RWPE2 (cell line): ENCODE results near the gene CAMK1.

Source experiments
- ATAC-seq: fragments of 200-7000 bp; cut with Tn5 transposase; 3 replicates; pipeline ENCODE4 v1.9.1; 2021; ENCODE audit warnings: low read depth
- DNase-seq: peaks from one replicate; pipeline ENCODE4 v3.0.0-alpha.2; 2020; ENCODE audit warnings: low spot score
- H3K27ac ChIP-seq: fragments of 450-650 bp; 2 replicates; pipeline ENCODE4 v1.5.1; 2017; ENCODE audit warnings: mild to moderate bottlenecking; ENCODE audit not compliant: poor library complexity, severe bottlenecking
- H3K27me3 ChIP-seq: fragments of 250-450 bp; sonication (Bioruptor Pico); 2 replicates; pipeline ENCODE4 v1.5.1; 2021; ENCODE audit warnings: mild to moderate bottlenecking, moderate library complexity; ENCODE audit not compliant: insufficient read depth, poor library complexity, severe bottlenecking
- H3K36me3 ChIP-seq: fragments of 250-450 bp; sonication (Bioruptor Pico); 2 replicates; pipeline ENCODE4 v1.5.1; 2020; ENCODE audit warnings: low read depth, mild to moderate bottlenecking, moderate library complexity
- H3K4me1 ChIP-seq: fragments of 250-450 bp; sonication (Bioruptor Pico); 2 replicates; pipeline ENCODE4 v1.5.1; 2021; ENCODE audit warnings: mild to moderate bottlenecking, moderate library complexity; ENCODE audit not compliant: insufficient read depth, poor library complexity, severe bottlenecking
- H3K4me3 ChIP-seq: fragments of 250-450 bp; sonication (Bioruptor Pico); 2 replicates; pipeline ENCODE4 v1.5.1; 2021; ENCODE audit warnings: mild to moderate bottlenecking, moderate library complexity; ENCODE audit not compliant: severe bottlenecking
- H3K9me3 ChIP-seq: fragments of 250-450 bp; sonication (Bioruptor Pico); 2 replicates; pipeline ENCODE4 v1.5.1; 2021; ENCODE audit warnings: mild to moderate bottlenecking, moderate library complexity; ENCODE audit not compliant: severe bottlenecking
- CTCF ChIP-seq: fragments of 450-650 bp; IDR thresholded peaks from one replicate; pipeline ENCODE4 v1.5.1; 2017; ENCODE audit warnings: mild to moderate bottlenecking, moderate library complexity; ENCODE audit not compliant: poor library complexity, severe bottlenecking

CAMK1 gene

DNA sequence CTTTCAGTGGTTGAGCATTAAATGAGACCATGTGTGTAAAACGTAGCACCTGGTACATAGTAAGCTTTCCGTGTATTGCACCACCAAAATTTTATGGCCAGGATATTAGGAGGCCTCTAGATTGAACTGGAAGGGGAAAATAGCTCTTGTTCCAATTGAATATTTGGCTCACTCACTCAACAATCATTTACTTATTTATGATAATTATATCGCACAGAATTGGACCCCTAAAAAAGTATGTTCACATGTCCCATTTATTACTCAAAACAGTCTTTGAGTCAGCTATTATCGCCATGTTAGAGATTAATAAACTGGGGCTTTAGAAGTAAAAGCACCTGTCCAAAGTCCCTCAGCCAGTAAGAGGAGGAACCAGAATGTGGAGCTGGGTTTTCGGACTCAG, 35.2 kb upstream of the CAMK1 start:
- no peak for ATAC-seq
- H3K27ac ChIP-seq, result no peak overlapping the region
- no peak overlapping the region for H3K4me3 ChIP-seq
- no peak for DNase-seq
- TF ChIP-seq CTCF, result no peak
- no peaks in the 10 kb centered on the region for H3K27me3 ChIP-seq
- peaks cover 69% of the 10 kb centered on the region for H3K36me3 ChIP-seq
- H3K9me3 ChIP-seq, result no peaks in the 10 kb centered on the region
- H3K4me1 ChIP-seq, result no peaks in the 10 kb centered on the region

DNA sequence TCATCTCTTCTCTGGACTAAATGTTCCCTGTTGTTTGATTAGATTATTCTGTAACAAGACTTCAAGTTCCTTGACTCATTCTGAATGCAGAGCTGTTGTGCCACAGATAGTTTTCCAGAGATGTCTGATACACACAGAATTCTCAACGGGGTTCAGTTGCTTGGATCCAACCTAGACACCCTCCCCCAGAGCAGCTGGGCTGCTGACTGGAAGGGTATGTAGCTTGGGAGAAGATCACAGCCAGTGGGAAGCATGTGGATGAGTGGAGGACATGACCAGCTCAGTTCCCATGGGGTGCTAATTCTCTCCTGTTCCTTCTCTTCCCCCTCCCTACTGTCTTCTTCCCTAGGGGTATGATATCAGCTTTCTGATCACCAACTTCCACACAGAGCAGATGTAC, 33.7 kb upstream of the CAMK1 start:
- Histone ChIP-seq H3K27ac (no peak overlapping the region), H3K4me1 (no peaks in the 10 kb centered on the region), H3K9me3 (no peaks in the 10 kb centered on the region), H3K4me3 (no peak overlapping the region), H3K36me3 (peaks cover 84% of the 10 kb centered on the region), H3K27me3 (no peaks in the 10 kb centered on the region)
- ATAC-seq, result no peak
- TF ChIP-seq CTCF, result no peak
- DNase-seq, result no peak

DNA sequence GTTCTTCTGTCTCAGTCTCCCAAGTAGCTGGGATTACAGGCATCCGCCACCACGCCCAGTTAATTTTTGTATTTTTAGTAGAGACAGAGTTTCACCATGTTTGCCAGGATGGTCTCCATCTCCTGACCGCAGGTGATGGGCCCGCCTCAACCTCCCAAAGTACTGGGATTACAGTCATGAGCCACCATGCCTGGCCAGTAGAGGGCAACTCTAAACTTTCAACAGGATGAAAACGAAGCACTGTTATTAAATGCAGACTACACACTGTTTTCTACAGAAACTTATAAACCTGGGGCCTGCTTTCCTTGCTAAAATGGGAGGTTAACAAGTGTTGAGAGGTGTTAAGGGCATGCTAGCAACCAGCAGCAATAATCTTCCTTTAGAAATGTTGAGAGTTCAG, 30.8 kb upstream of the CAMK1 start:
- TF ChIP-seq CTCF, result peak; percentile 15
- H3K27ac ChIP-seq, result no peak overlapping the region
- H3K36me3 ChIP-seq, result peaks cover 85% of the 10 kb centered on the region
- H3K9me3 ChIP-seq, result no peaks in the 10 kb centered on the region
- no peaks in the 10 kb centered on the region for H3K27me3 ChIP-seq
- no peak for DNase-seq
- no peaks in the 10 kb centered on the region for H3K4me1 ChIP-seq
- no peak; the same call in 2 of the 3 replicates for ATAC-seq
- no peak overlapping the region for H3K4me3 ChIP-seq

GRCh38 chr3:9797196-9797945, 27.6 kb upstream of the CAMK1 start:
- Histone ChIP-seq H3K36me3 (peaks cover 70% of the 10 kb centered on the region), H3K4me3 (no peak overlapping the region), H3K27me3 (no peaks in the 10 kb centered on the region), H3K9me3 (no peaks in the 10 kb centered on the region), H3K27ac (no peak overlapping the region), H3K4me1 (no peaks in the 10 kb centered on the region)
- TF ChIP-seq CTCF, result no peak
- no peak for DNase-seq
- ATAC-seq, result no peak

DNA sequence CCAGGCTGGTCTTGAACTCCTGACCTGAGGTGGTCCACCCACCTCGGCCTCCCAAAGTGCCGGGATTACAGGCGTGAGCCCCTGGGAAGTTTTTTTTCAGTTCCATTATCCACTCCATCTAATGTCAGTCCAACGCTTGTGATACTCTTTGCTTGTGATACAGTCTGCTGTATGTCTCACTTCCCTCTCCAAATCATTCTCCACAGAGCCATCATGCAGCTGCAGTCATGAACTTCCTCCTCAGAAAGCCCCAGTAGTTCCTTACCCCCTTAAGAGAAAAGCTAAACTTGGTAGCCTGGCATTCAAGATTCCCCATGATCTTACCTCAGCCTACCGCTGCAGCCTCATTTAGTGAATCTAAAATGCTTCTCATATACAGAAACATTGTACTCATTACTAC, 25.5 kb upstream of the CAMK1 start:
- H3K4me3 ChIP-seq, result no peak overlapping the region
- no peaks in the 10 kb centered on the region for H3K9me3 ChIP-seq
- H3K36me3 ChIP-seq, result peaks cover 64% of the 10 kb centered on the region
- DNase-seq (no peak), ATAC-seq (no peak)
- peaks cover 2% of the 10 kb centered on the region for H3K4me1 ChIP-seq
- TF ChIP-seq CTCF, result no peak
- no peak overlapping the region for H3K27ac ChIP-seq
- no peaks in the 10 kb centered on the region for H3K27me3 ChIP-seq
